ENCODE data around the gene ZNF286A.
A peak's percentile ranks its signal among the peaks of the same experiment; 100 is the strongest.
"Not testable (repeated sequence)": the region's sequence is repeated elsewhere in the genome, so short reads cannot be mapped to it uniquely, and the experiment has no call there.

ZNF286A gene

DNA sequence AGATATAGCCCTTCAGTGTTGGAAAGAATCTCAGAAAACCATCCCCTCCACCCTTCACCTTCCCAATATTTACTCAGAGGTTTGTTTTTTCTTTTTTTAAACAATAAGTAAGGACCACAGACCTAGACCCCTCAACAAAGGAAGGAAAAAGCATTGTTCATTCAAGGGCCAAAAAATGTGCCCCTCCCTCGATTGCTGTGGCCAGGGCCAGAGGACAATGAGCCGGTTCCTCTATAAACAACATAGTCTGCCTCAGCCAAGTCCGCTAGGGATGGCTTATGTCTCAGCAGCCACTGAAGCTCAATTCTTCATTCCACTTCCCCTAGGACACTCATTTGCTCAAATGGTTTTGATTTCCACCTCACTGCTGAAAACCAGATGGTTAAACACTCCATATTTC lies 39.5 kb upstream of the ZNF286A start:
- no peak overlapping the region for H3K27ac ChIP-seq (ENCODE audit: low read depth, low read length)
- H3K4me1 ChIP-seq (ENCODE audit: insufficient read depth, low read length): no peaks in the 10 kb centered on the region
- no peaks in the 10 kb centered on the region for H3K36me3 ChIP-seq (ENCODE audit: insufficient read depth, low read length)
- no peaks in the 10 kb centered on the region for H3K27me3 ChIP-seq (ENCODE audit: control insufficient read depth in 1 of 2, insufficient read depth in 2 of 2, low read length in 2 of 2)
- H3K9ac ChIP-seq (ENCODE audit: low read length): no peak overlapping the region
- no peak overlapping the region for H3K4me3 ChIP-seq (ENCODE audit: low read depth in 1 of 2, low read length in 2 of 2)
- no peaks in the 10 kb centered on the region for H3K9me3 ChIP-seq (ENCODE audit: low read length)

DNA sequence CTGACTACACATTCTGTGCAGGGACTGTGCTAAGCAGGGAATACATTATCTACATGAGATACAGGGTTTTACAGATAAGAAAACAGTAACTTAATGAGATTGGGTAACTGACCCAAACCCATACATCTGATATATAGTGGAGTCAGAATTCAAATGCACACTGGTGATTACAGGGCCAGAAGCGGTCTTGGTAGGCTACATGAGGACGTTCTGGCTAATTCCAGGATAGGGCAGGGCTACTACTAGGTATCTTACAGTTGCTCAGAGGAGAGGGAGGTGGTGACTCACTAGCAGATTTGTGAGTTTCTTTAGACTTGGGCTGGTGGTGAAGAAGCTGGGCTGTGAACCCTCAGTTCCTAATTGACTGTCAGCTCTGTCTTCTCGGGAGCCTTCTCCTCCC lies 36.9 kb upstream of the ZNF286A start:
- H3K9ac ChIP-seq (ENCODE audit: low read length): no peak overlapping the region
- H3K36me3 ChIP-seq (ENCODE audit: insufficient read depth, low read length): no peaks in the 10 kb centered on the region
- H3K4me1 ChIP-seq (ENCODE audit: insufficient read depth, low read length): no peaks in the 10 kb centered on the region
- no peaks in the 10 kb centered on the region for H3K9me3 ChIP-seq (ENCODE audit: low read length)
- H3K27me3 ChIP-seq (ENCODE audit: control insufficient read depth in 1 of 2, insufficient read depth in 2 of 2, low read length in 2 of 2): no peaks in the 10 kb centered on the region
- no peak overlapping the region for H3K27ac ChIP-seq (ENCODE audit: low read depth, low read length)
- H3K4me3 ChIP-seq (ENCODE audit: low read depth in 1 of 2, low read length in 2 of 2): no peak overlapping the region

DNA sequence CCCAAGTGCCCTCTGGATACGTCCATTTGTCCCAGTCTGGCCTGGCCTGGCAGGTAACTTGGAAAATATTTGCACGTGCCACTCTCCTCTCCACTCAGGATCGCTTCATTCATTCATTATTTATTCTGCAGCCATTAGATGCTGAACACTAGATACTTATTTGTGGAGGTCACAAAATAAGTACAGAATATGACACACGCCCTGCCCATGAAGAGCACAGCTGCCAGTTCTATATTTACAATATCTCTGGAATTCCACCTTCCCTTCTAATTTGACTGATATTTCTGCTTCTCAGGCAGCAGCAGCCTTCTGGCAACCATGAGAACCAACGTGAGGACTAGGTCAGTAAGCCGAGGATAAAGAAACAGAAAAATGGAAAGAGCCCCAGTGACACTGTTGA lies 36.4 kb upstream of the ZNF286A start:
- H3K36me3 ChIP-seq (ENCODE audit: insufficient read depth, low read length): no peaks in the 10 kb centered on the region
- no peaks in the 10 kb centered on the region for H3K4me1 ChIP-seq (ENCODE audit: insufficient read depth, low read length)
- no peak overlapping the region for H3K4me3 ChIP-seq (ENCODE audit: low read depth in 1 of 2, low read length in 2 of 2)
- H3K9ac ChIP-seq (ENCODE audit: low read length): no peak overlapping the region
- H3K27ac ChIP-seq (ENCODE audit: low read depth, low read length): no peak overlapping the region
- H3K9me3 ChIP-seq (ENCODE audit: low read length): no peaks in the 10 kb centered on the region
- no peaks in the 10 kb centered on the region for H3K27me3 ChIP-seq (ENCODE audit: control insufficient read depth in 1 of 2, insufficient read depth in 2 of 2, low read length in 2 of 2)

DNA sequence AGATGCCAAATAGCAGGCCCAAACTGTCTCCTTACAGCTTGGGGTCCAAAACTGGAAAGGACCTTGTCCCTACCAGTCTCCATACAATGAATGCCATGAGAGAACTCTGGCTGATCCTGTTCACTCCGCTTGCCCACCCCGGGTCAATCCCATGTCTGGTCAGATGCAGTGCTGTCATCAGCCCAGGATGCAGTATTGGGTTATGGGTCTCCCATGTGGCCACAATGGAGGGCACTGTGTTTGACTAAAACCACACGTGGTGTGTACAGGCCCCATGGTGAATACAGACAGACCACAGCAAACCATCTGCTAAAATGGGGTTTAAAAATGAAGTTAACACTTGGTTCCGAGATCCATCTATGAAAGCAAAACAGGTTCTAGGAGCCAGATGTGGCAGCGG lies 35.9 kb upstream of the ZNF286A start:
- H3K9me3 ChIP-seq (ENCODE audit: low read length): no peaks in the 10 kb centered on the region
- H3K36me3 ChIP-seq (ENCODE audit: insufficient read depth, low read length): no peaks in the 10 kb centered on the region
- no peaks in the 10 kb centered on the region for H3K4me1 ChIP-seq (ENCODE audit: insufficient read depth, low read length)
- no peak overlapping the region for H3K27ac ChIP-seq (ENCODE audit: low read depth, low read length)
- no peak overlapping the region for H3K4me3 ChIP-seq (ENCODE audit: low read depth in 1 of 2, low read length in 2 of 2)
- no peak overlapping the region for H3K9ac ChIP-seq (ENCODE audit: low read length)
- no peaks in the 10 kb centered on the region for H3K27me3 ChIP-seq (ENCODE audit: control insufficient read depth in 1 of 2, insufficient read depth in 2 of 2, low read length in 2 of 2)

DNA sequence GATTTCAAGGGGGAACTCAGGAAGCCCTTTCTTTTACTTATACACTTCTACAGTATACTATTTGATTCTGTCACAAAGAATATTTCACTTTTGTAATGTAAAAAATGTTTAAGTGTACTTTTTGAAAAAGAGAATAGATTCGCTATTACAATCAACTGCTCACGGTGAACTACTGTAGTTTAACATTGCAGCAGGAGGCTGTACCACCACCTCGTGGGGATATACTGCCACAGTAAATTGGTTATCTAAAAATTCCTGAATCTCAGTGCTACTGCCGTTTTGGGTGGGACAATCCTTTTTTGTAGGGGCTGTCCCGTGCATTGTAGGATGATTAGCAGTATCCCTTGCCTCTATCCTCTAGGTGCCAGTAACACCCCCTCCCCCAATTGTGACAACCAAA lies 30.0 kb upstream of the ZNF286A start:
- not testable (repeated sequence) for H3K36me3 ChIP-seq (ENCODE audit: insufficient read depth, low read length); H3K4me3 ChIP-seq (ENCODE audit: low read depth in 1 of 2, low read length in 2 of 2); H3K9ac ChIP-seq (ENCODE audit: low read length); H3K27me3 ChIP-seq (ENCODE audit: control insufficient read depth in 1 of 2, insufficient read depth in 2 of 2, low read length in 2 of 2); H3K9me3 ChIP-seq (ENCODE audit: low read length); H3K4me1 ChIP-seq (ENCODE audit: insufficient read depth, low read length); H3K27ac ChIP-seq (ENCODE audit: low read depth, low read length)

DNA sequence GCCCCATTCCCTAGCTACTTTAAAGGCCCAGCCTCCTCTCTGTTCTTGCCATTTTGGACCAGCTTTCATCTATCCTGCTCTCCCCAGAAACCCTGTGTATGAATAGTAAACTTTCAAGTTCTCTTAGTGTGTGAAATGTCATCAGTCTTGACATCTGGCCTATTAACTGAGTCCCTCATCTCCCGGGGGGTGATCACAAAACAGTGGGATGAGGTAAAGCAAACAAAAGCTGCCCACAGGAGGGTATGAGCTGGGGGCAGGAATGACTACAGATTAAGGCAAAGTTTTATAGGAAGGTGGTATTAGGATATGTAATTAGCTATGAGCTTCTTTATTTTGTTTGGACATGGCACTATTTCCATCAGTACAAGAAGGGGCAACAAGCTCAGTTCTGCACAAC lies 24.9 kb upstream of the ZNF286A start:
- H3K9ac ChIP-seq (ENCODE audit: low read length); H3K9me3 ChIP-seq (ENCODE audit: low read length); H3K4me3 ChIP-seq (ENCODE audit: low read depth in 1 of 2, low read length in 2 of 2); H3K27ac ChIP-seq (ENCODE audit: low read depth, low read length); H3K4me1 ChIP-seq (ENCODE audit: insufficient read depth, low read length); H3K36me3 ChIP-seq (ENCODE audit: insufficient read depth, low read length); H3K27me3 ChIP-seq (ENCODE audit: control insufficient read depth in 1 of 2, insufficient read depth in 2 of 2, low read length in 2 of 2): not testable (repeated sequence)

DNA sequence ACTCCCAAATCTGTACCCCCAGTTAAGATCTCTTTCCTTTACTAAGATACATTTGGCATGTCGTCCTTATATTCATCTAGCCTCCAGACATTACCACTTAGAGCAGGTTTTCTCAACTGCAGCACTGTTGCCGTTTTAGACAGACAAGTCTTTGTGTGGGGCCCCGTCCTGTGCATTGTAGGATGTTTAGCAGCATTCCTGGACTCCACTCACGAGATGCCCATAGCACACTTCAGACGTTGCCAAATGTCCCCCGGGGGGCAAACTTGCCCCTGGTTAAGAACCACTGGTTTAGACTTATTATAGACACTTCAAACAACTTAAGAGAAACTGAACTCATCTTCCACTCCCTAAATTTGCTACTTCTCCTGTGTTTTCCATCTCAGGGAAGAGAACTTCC lies 23.6 kb upstream of the ZNF286A start:
- H3K9me3 ChIP-seq (ENCODE audit: low read length); H3K4me3 ChIP-seq (ENCODE audit: low read depth in 1 of 2, low read length in 2 of 2); H3K4me1 ChIP-seq (ENCODE audit: insufficient read depth, low read length); H3K27me3 ChIP-seq (ENCODE audit: control insufficient read depth in 1 of 2, insufficient read depth in 2 of 2, low read length in 2 of 2); H3K27ac ChIP-seq (ENCODE audit: low read depth, low read length); H3K9ac ChIP-seq (ENCODE audit: low read length); H3K36me3 ChIP-seq (ENCODE audit: insufficient read depth, low read length): not testable (repeated sequence)

DNA sequence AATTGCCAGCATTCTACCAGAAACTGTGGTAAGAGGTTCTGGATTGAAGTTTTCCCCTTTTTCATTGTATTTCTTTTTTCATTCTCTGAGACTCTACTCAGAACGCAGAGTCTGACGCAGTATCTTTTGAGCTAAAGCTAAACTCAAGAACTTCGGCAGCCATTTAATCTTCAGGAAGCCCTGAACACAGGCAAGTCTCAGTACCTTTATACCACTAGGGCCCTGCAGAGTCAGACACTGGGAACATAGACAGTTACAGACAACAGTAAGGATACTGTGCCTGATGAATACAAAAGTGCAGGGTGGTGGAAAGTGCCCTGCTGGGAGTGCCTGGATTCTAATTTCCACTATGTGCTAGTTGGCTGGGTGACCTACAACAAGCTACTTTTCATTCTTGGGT lies 16.4 kb upstream of the ZNF286A start:
- not testable (repeated sequence) for H3K9ac ChIP-seq (ENCODE audit: low read length); H3K27me3 ChIP-seq (ENCODE audit: control insufficient read depth in 1 of 2, insufficient read depth in 2 of 2, low read length in 2 of 2); H3K9me3 ChIP-seq (ENCODE audit: low read length); H3K27ac ChIP-seq (ENCODE audit: low read depth, low read length); H3K4me3 ChIP-seq (ENCODE audit: low read depth in 1 of 2, low read length in 2 of 2); H3K4me1 ChIP-seq (ENCODE audit: insufficient read depth, low read length); H3K36me3 ChIP-seq (ENCODE audit: insufficient read depth, low read length)

DNA sequence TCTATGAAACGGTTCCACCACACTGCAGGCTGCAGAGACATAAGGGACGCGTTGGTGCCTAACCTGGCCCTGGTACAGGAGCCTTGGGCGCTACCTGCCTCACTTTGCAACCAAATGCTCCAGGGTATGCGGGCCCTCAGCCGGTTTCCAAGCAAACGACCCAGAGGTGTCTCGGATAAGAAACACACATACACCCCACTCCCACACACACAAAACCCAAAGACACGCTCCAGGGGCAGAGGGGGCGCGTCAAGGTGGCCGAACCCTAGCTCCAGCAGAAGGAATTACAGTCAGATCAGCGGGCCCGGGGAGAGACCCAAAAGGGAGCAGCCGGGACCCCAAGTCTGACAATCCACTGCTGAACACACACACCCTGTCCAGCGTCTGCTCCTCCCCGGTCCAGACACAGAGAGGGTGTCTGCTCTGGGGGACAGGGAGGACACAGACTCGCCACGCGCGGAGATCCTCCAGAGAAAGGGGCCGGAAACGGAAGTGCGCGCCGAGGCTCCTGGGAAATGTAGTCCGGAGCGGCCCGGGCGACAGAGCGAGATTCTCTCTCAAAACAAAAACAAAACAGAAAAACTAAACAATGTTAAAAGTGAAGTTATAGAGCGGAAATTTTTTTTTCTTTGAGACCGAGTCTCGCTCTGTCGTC lies 15.6 kb upstream of the ZNF286A start, which contains the start of gene TRIM16:
TSS of gene TRIM16 (minus strand) at position 488 of the 655 bp plus-strand sequence. CDS start 32,702 bp downstream, outside the sequence.
- H3K4me3 ChIP-seq (ENCODE audit: low read depth in 1 of 2, low read length in 2 of 2): peak within 1 kb of the TSS; percentile 38 to 72
- H3K9ac ChIP-seq (ENCODE audit: low read length): peak within 1 kb of the TSS; percentile 65
- not testable (repeated sequence) for H3K9me3 ChIP-seq (ENCODE audit: low read length); H3K36me3 ChIP-seq (ENCODE audit: insufficient read depth, low read length); H3K27ac ChIP-seq (ENCODE audit: low read depth, low read length); H3K4me1 ChIP-seq (ENCODE audit: insufficient read depth, low read length); H3K27me3 ChIP-seq (ENCODE audit: control insufficient read depth in 1 of 2, insufficient read depth in 2 of 2, low read length in 2 of 2)

DNA sequence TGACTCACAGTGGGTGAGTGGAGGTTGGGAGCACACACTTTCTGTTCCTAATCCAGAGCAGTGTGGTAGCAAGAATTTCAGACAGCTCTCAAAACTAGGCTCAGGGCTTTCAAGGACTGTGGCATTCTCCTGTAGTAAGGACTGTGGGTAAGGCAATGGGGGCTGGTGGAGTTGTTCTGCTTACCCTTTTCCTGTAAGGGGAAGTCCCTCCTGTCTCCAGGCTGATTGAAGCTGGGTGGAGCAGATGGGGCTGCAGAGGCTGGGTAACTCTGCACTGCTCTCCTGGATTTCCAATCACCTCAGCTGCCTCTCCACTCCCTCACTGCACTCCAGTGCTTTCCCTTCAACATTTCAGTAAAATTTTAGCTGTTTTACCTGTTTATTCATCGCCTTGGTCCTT lies 12.1 kb upstream of the ZNF286A start:
- H3K4me1 ChIP-seq (ENCODE audit: insufficient read depth, low read length); H3K36me3 ChIP-seq (ENCODE audit: insufficient read depth, low read length); H3K9me3 ChIP-seq (ENCODE audit: low read length); H3K27me3 ChIP-seq (ENCODE audit: control insufficient read depth in 1 of 2, insufficient read depth in 2 of 2, low read length in 2 of 2); H3K4me3 ChIP-seq (ENCODE audit: low read depth in 1 of 2, low read length in 2 of 2); H3K27ac ChIP-seq (ENCODE audit: low read depth, low read length); H3K9ac ChIP-seq (ENCODE audit: low read length): not testable (repeated sequence)

DNA sequence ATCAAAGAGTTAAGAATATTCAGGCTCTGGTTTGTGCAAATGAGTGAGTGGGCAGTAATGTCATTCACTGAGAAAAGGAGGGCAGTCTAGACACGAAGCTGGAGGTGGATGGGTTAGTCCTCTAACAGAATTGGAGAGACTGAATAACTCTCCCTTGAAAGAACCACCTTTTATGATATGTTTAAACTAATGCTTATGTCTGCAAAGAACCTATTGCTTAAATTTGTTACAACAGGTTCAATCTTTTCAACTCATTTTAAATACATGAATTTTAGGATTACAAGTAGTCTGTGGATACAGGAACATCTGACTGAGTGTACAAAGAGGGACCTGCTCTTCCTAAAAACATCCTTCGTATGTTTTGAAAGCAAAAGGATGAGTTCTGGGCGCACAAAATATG lies 585 bp upstream of the ZNF286A start:
- not testable (repeated sequence) for H3K27me3 ChIP-seq (ENCODE audit: control insufficient read depth in 1 of 2, insufficient read depth in 2 of 2, low read length in 2 of 2); H3K4me1 ChIP-seq (ENCODE audit: insufficient read depth, low read length); H3K27ac ChIP-seq (ENCODE audit: low read depth, low read length); H3K9me3 ChIP-seq (ENCODE audit: low read length); H3K36me3 ChIP-seq (ENCODE audit: insufficient read depth, low read length); H3K9ac ChIP-seq (ENCODE audit: low read length)
- peak overlapping the region; percentile 34 to 50 for H3K4me3 ChIP-seq (ENCODE audit: low read depth in 1 of 2, low read length in 2 of 2)

DNA sequence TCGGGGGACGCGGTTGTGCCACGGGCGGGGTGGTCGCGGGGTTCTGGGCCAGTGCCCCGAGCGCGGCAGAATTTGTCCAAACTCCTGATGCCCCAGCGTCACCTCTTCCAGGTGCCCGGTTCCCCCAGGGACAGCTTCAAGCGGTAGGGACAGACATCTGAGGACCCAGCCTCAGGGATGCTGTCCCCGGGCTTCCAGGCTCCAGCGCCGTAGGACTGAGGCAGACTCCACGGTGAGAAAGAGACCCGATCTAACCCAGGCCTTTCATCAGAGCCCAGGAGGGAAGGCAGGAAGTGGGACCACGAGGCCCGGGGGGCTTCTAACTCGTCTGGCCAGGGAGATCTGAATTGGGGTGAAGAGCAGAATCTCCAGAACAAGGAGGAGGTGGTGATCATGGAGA lies 385 bp downstream of the ZNF286A start:
- peak overlapping the region in 1 of 2 donors; percentile 50 for H3K4me3 ChIP-seq (ENCODE audit: low read depth in 1 of 2, low read length in 2 of 2)
- not testable (repeated sequence) for H3K36me3 ChIP-seq (ENCODE audit: insufficient read depth, low read length); H3K9ac ChIP-seq (ENCODE audit: low read length); H3K27me3 ChIP-seq (ENCODE audit: control insufficient read depth in 1 of 2, insufficient read depth in 2 of 2, low read length in 2 of 2); H3K4me1 ChIP-seq (ENCODE audit: insufficient read depth, low read length); H3K9me3 ChIP-seq (ENCODE audit: low read length); H3K27ac ChIP-seq (ENCODE audit: low read depth, low read length)

Data from muscle layer of colon (tissue), 2 donors.